WTC11 (cell line): ENCODE measurements around the gene MYBPHL. TPM values are rescaled to one million over a fixed set of nuclear protein-coding genes. Genes with fewer than 3 reads are reported as not detected.

Experiments used
- ATAC-seq: fragments of 200-7000 bp; cut with Tn5 transposase; 2 replicates; pipeline ENCODE4 v1.10.0; 2021; ENCODE audit warnings: mild to moderate bottlenecking, moderate library complexity
- CTCF ChIA-PET: fragments of 300-600 bp; sonication (Branson Sonifier 250); formaldehyde crosslinking; loops from one replicate; lab custom pipeline; 2021; ENCODE audit warnings: antibody characterized with exemption; lab: Charles Lee
- POLR2A ChIA-PET: fragments of 350-600 bp; sonication (Branson Sonifier 250); formaldehyde crosslinking; loops from one replicate; lab custom pipeline; 2021; ENCODE audit warnings: antibody characterized with exemption; lab: Charles Lee
- DNase-seq: peaks from one replicate; pipeline ENCODE4 v3.0.0; 2021; ENCODE audit warnings: low spot score
- H3K27ac Mint-ChIP-seq: 2 replicates; pipeline ENCODE4 v1.8.0; 2021; ENCODE audit warnings: mixed read lengths
- H3K27me3 Mint-ChIP-seq: 2 replicates; pipeline ENCODE4 v1.8.0; 2021; ENCODE audit warnings: low read depth, mild to moderate bottlenecking, moderate library complexity, mixed read lengths
- H3K36me3 Mint-ChIP-seq: 2 replicates; pipeline ENCODE4 v1.8.0; 2021; ENCODE audit warnings: mixed read lengths
- H3K4me1 Mint-ChIP-seq: 2 replicates; pipeline ENCODE4 v1.8.0; 2022; ENCODE audit warnings: mixed read lengths
- H3K4me3 Mint-ChIP-seq: 2 replicates; pipeline ENCODE4 v1.8.0; 2021; ENCODE audit warnings: mild to moderate bottlenecking, moderate library complexity, mixed read lengths
- H3K9me3 Mint-ChIP-seq: 2 replicates; pipeline ENCODE4 v1.8.0; 2021; ENCODE audit warnings: mixed read lengths
- ATF1 ChIP-seq: sonication (generic); formaldehyde crosslinking; IDR thresholded peaks from 2 replicates; pipeline ENCODE4 v1.8.1; 2023; ENCODE audit warnings: mild to moderate bottlenecking, moderate library complexity, missing genetic modification reagents
- CBFB ChIP-seq: sonication (generic); formaldehyde crosslinking; IDR thresholded peaks from 2 replicates; pipeline ENCODE4 v1.8.1; 2022; ENCODE audit warnings: mild to moderate bottlenecking, low read depth, missing genetic modification reagents
- E2F1 ChIP-seq: sonication (generic); formaldehyde crosslinking; IDR thresholded peaks from 2 replicates; pipeline ENCODE4 v1.8.0; 2022; ENCODE audit warnings: mild to moderate bottlenecking, missing genetic modification reagents
- ETV6 ChIP-seq: sonication (generic); formaldehyde crosslinking; IDR thresholded peaks from 2 replicates; pipeline ENCODE4 v1.8.1; 2022; ENCODE audit warnings: mild to moderate bottlenecking, missing genetic modification reagents
- GABPB1 ChIP-seq: sonication (generic); formaldehyde crosslinking; IDR thresholded peaks from 2 replicates; pipeline ENCODE4 v1.8.1; 2023; ENCODE audit warnings: mild to moderate bottlenecking, missing genetic modification reagents
- GRHL2 ChIP-seq: fragments of 250-450 bp; sonication (Bioruptor Pico); IDR thresholded peaks from 2 replicates; pipeline ENCODE4 v1.8.0; 2022; ENCODE audit warnings: mild to moderate bottlenecking, moderate library complexity; ENCODE audit not compliant: insufficient replicate concordance, severe bottlenecking
- KAT7 ChIP-seq: sonication (generic); formaldehyde crosslinking; IDR thresholded peaks from 2 replicates; pipeline ENCODE4 v1.8.1; 2023; ENCODE audit warnings: missing genetic modification reagents, mild to moderate bottlenecking, borderline replicate concordance
- NFATC4 ChIP-seq: fragments of 250-450 bp; sonication (Bioruptor Pico); IDR thresholded peaks from 2 replicates; pipeline ENCODE4 v1.9.0; 2021; ENCODE audit warnings: mild to moderate bottlenecking
- PRDM15 ChIP-seq: sonication (generic); formaldehyde crosslinking; IDR thresholded peaks from 2 replicates; pipeline ENCODE4 v1.8.0; 2022; ENCODE audit warnings: missing genetic modification reagents
- SOX15 ChIP-seq: fragments of 250-450 bp; sonication (Bioruptor Pico); IDR thresholded peaks from 2 replicates; pipeline ENCODE4 v1.9.0; 2021; ENCODE audit warnings: mild to moderate bottlenecking
- STAT6 ChIP-seq: sonication (generic); formaldehyde crosslinking; conservative IDR thresholded peaks from 2 replicates; pipeline ENCODE4 v1.8.1; 2023; ENCODE audit warnings: mild to moderate bottlenecking, low read depth, missing genetic modification reagents, moderate library complexity
- TCF7 ChIP-seq: sonication (generic); formaldehyde crosslinking; IDR thresholded peaks from 2 replicates; pipeline ENCODE4 v1.8.0; 2022; ENCODE audit warnings: mild to moderate bottlenecking, low read depth, missing genetic modification reagents, moderate library complexity
- ZBTB43 ChIP-seq: sonication (generic); formaldehyde crosslinking; IDR thresholded peaks from 2 replicates; pipeline ENCODE4 v1.8.1; 2023; ENCODE audit warnings: mild to moderate bottlenecking, missing genetic modification reagents
- ZNF219 ChIP-seq: sonication (generic); formaldehyde crosslinking; IDR thresholded peaks from 2 replicates; pipeline ENCODE4 v1.8.0; 2023; ENCODE audit warnings: missing genetic modification reagents, mild to moderate bottlenecking, borderline replicate concordance
- ZNF263 ChIP-seq: sonication (generic); formaldehyde crosslinking; IDR thresholded peaks from 2 replicates; pipeline ENCODE4 v1.8.1; 2022; ENCODE audit warnings: low read depth, mild to moderate bottlenecking, moderate library complexity, missing genetic modification reagents
- ZNF416 ChIP-seq: fragments of 250-450 bp; sonication (Bioruptor Pico); IDR thresholded peaks from 2 replicates; pipeline ENCODE4 v1.9.0; 2021; ENCODE audit warnings: mild to moderate bottlenecking, inconsistent platforms
- ZSCAN18 ChIP-seq: fragments of 250-450 bp; sonication (Bioruptor Pico); IDR thresholded peaks from 2 replicates; pipeline ENCODE4 v2.1.2; 2022; ENCODE audit warnings: mild to moderate bottlenecking, moderate library complexity
- total RNA-seq: library from RNA; stranded (reverse); gene quantifications from 3 replicates; pipeline ENCODE4 v1.2.3, GENCODE V29; 2021

The MYBPHL gene
- total RNA-seq, 1 experiment from 2014 or later: 1.2 TPM

- Mint-ChIP-seq H3K36me3 (peaks cover 83% of the 10 kb centered on the region), H3K27ac (no peak overlapping the region), H3K4me3 (no peak overlapping the region), H3K4me1 (no peaks in the 10 kb centered on the region), H3K9me3 (peaks cover 16% of the 10 kb centered on the region), H3K27me3 (no peaks in the 10 kb centered on the region)
- DNase-seq: no peak
- no peak for ATAC-seq
- ChIA-PET CTCF (no interaction called here), POLR2A (interaction anchor here (1.2 kb wide), 1 partner anchor 52 kb away, joined by 3 read pairs; the partner anchor contains the start of gene PSRC1)
- TF ChIP-seq STAT6 (CRISPR knock-in tag) (no peak), CBFB (CRISPR knock-in tag) (no peak), KAT7 (CRISPR knock-in tag) (no peak), ZNF219 (CRISPR knock-in tag) (no peak), ZNF416 (CRISPR knock-in tag) (no peak), ETV6 (CRISPR knock-in tag) (no peak), ZSCAN18 (CRISPR knock-in tag) (no peak), TCF7 (CRISPR knock-in tag) (no peak), E2F1 (CRISPR knock-in tag) (no peak), ZBTB43 (CRISPR knock-in tag) (no peak), ATF1 (CRISPR knock-in tag) (no peak), GABPB1 (CRISPR knock-in tag) (no peak), PRDM15 (no peak), GRHL2 (CRISPR knock-in tag) (no peak), SOX15 (CRISPR knock-in tag) (no peak), ZNF263 (CRISPR knock-in tag) (no peak), NFATC4 (CRISPR knock-in tag) (no peak)
These were observed 28.3 kb upstream of the MYBPHL start for GRCh38 chr1:109335091-109335490.
